ENCODE measurements around the gene NAPEPLD. TPM values are rescaled to one million over a fixed set of nuclear protein-coding genes. Genes with fewer than 3 reads are reported as not detected.

Gene NAPEPLD
- total and polyA plus RNA-seq, 2 of the 8 experiments (the other 6 are each of a cell fraction or from before 2014, with no cell fraction given), result 4.2 to 9.9 TPM

DNA sequence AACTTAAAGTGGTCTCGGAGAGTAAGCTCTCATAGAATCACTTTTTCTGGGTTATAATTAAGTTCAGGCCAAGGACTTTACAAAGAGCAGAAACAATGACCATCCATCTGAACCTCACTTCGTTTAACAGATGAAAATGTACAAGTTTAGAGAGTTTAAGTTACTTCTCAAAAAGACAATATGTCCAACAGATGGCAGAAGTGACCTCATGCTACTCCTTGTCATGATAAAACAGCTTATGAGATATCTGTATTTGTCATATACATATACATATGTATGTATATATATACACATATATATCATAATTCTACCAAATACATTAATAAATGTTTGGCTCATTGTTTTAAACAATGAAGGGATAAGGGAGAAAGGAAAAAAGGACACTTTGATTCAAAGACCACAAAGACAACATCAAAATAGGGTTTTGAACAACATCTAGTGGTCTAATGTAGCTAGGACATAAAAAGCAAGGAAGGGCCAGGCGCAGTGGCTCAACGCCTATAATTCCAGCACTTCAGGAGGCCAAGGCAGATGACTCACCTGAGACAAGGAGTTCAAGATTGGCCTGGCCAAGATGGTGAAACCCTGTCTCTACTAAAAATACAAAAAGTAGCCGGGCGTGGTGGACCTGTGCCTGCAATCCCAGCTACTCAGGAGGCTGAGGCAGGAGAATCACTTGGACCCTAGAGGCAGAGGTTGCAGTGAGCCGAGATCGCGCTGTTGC lies 17.8 kb downstream of the NAPEPLD start:
- Histone ChIP-seq H3K27ac (ENCODE audit: low read depth, low read length) (no peak overlapping the region), H2BK120ac (replicated peaks; ENCODE audit: low read depth, low read length) (no peak overlapping the region), H4K8ac (ENCODE audit: extremely low read depth, insufficient read depth, low read length) (no peak overlapping the region), H2BK20ac (ENCODE audit: low read length) (no peak overlapping the region), H3K4ac (replicated peaks; ENCODE audit: insufficient read length, low read depth, low read length) (no peak overlapping the region), H2AK5ac (ENCODE audit: low read depth, low read length) (no peak overlapping the region), H3K4me1 (replicated peaks in 1 of 4; ENCODE audit: control insufficient read depth in 3 of 4, insufficient read depth in 4 of 4, low read length in 3 of 4) (peaks cover 0 to 4% (median under 1%) of the 10 kb centered on the region in 4 experiments; a peak in 2 of 7 replicates), H3K79me1 (ENCODE audit: low read depth, low read length) (no peaks in the 10 kb centered on the region), H3K9me3 (ENCODE audit: insufficient read depth in 2 of 2, low read depth in 1 of 2, low read length in 1 of 2) (no peaks in the 10 kb centered on the region), H3K9ac (replicated peaks in 1 of 4; ENCODE audit: extremely low read depth in 1 of 4, low read depth in 3 of 4, low read length in 3 of 4) (no peak overlapping the region), H3K23me2 (ENCODE audit: low read depth, low read length) (no peaks in the 10 kb centered on the region; the same call in 1 of the 2 replicates), H4K5ac (ENCODE audit: insufficient read length, low read depth, low read length) (no peak overlapping the region), H3K14ac (ENCODE audit: insufficient read length) (no peak overlapping the region), H3K4me3 (ENCODE audit: extremely low read depth in 1 of 4, insufficient read depth in 2 of 4, low read depth in 3 of 4, low read length in 4 of 4) (no peak overlapping the region), H3K56ac (replicated peaks; ENCODE audit: insufficient read length, low read depth, low read length) (no peak overlapping the region), H2BK15ac (ENCODE audit: low read length) (no peak overlapping the region), H3K4me2 (ENCODE audit: insufficient read depth in 1 of 2, low read depth in 2 of 2, low read length in 2 of 2) (no peak overlapping the region), H2AFZ (ENCODE audit: low read length) (no peak overlapping the region), H3K79me2 (ENCODE audit: control insufficient read depth in 1 of 2, insufficient read depth in 2 of 2, low read length in 2 of 2) (0 out of 4 replicates have a peak, but pooled peaks cover 0 to 3% of the 10 kb centered on the region in 2 experiments), H3K23ac (ENCODE audit: insufficient read length) (no peak overlapping the region), H2BK5ac (ENCODE audit: low read depth, low read length) (no peak overlapping the region), H4K91ac (replicated peaks; ENCODE audit: insufficient read length, low read length) (no peak overlapping the region), H4K20me1 (replicated peaks in 1 of 2; ENCODE audit: control insufficient read depth in 1 of 2, insufficient read depth in 2 of 2, low read length in 2 of 2) (peaks cover 0 to 3% of the 10 kb centered on the region in 2 experiments), H2BK12ac (ENCODE audit: low read depth, low read length) (no peak overlapping the region), H3K18ac (ENCODE audit: extremely low read depth, low read length) (no peak overlapping the region), H3K36me3 (ENCODE audit: control insufficient read depth in 2 of 4, insufficient read depth in 4 of 4, low read length in 3 of 4) (peaks cover 2 to 12% (median 5%) of the 10 kb centered on the region in 4 experiments; a peak in 6 of 8 replicates), H3K27me3 (replicated peaks in 1 of 4; ENCODE audit: control insufficient read depth in 3 of 4, extremely low read depth in 1 of 4, insufficient read depth in 3 of 4, low read length in 3 of 4) (no peaks in the 10 kb centered on the region)
- WGBS, 2 experiments (ENCODE audit: extremely low coverage in 1 of 2, insufficient coverage in 1 of 2, insufficient read length in 1 of 2, insufficient replicate concordance in 2 of 2, low coverage in 1 of 2, low lambda C conversion rate in 2 of 2, missing lambda C conversion rate in 1 of 2), result 78% methylated on average over 6 of the region's 9 CpGs; no CpG with 5 or more reads in 1 of the 2 experiments
- DNase-seq (ENCODE audit: low read depth in 1 of 2, low spot score in 2 of 2), result no peak
- FAIRE-seq, result no peak
- TF ChIP-seq FOSL1 (IDR thresholded peaks at IDR 0.05; ENCODE audit: insufficient read depth, low read depth, low read length), result no peak
- TF ChIP-seq BCL11A (IDR thresholded peaks at IDR 0.05; ENCODE audit: low read depth in 2 of 2, low read length in 2 of 2), result no peak
- TF ChIP-seq EGR1 (IDR thresholded peaks at IDR 0.05; ENCODE audit: borderline replicate concordance, low read depth, low read length), result no peak
- TF ChIP-seq RXRA (IDR thresholded peaks at IDR 0.05; ENCODE audit: insufficient read depth, low read depth, low read length), result no peak
- TF ChIP-seq EP300 (IDR thresholded peaks at IDR 0.05; ENCODE audit: borderline replicate concordance in 1 of 2, low read depth in 2 of 2, low read length in 2 of 2), result no peak
- no peak for TF ChIP-seq CBX5 (IDR thresholded peaks at IDR 0.05; ENCODE audit: low read depth, low read length)
- no peak for TF ChIP-seq TEAD4 (IDR thresholded peaks at IDR 0.05; ENCODE audit: low read depth, low read length)
- TF ChIP-seq CREB1 (IDR thresholded peaks at IDR 0.05), result no peak
- no peak for TF ChIP-seq MAX (IDR thresholded peaks at IDR 0.05)
- POLR2A ChIA-PET (ENCODE audit: partially characterized antibody), result interaction anchor here (1.5 kb wide), 2 partner anchors 15 to 56 kb away, joined by 4 to 6 read pairs; partner anchors contain the start of genes ARMC10 and FBXL13
- CTCF ChIA-PET (ENCODE audit: partially characterized antibody), result interaction anchor here (1.2 to 1.7 kb wide), 3 partner anchors 11 to 93 kb away, joined by 3 to 4 read pairs (median 4); no protein-coding TSS in a partner anchor

Measured in H1 (cell line).